ENCODE data around the gene IMMP2L. TPM values are rescaled to one million over a fixed set of nuclear protein-coding genes. Genes with fewer than 3 reads are reported as not detected.

IMMP2L gene
- total RNA-seq, 1 donor from 2014 or later, result 13.6 TPM

GRCh38 chr7:111172564-111173257 is 389.6 kb downstream of the IMMP2L start:
- DNase-seq (no peak), ATAC-seq (ENCODE audit: poor library complexity) (no peak)
- intact Hi-C loops (cut with DNase I), result no loop called here

GRCh38 chr7:111168182-111168581 is 394.1 kb downstream of the IMMP2L start:
- no peak for DNase-seq
- intact Hi-C loops (cut with DNase I), result no loop called here
- no peak for ATAC-seq (ENCODE audit: poor library complexity)

- intact Hi-C loops (cut with DNase I), result no loop called here
- ATAC-seq (ENCODE audit: poor library complexity) (no peak), DNase-seq (no peak)
These were observed 397.9 kb downstream of the IMMP2L start for GRCh38 chr7:111164442-111164841.

GRCh38 chr7:111162692-111163091 is 399.6 kb downstream of the IMMP2L start:
- DNase-seq, result no peak
- ATAC-seq (ENCODE audit: poor library complexity), result no peak
- intact Hi-C loops (cut with DNase I), result no loop called here

GRCh38 chr7:111160297-111160696 is 402.0 kb downstream of the IMMP2L start:
- DNase-seq, result no peak
- no peak for ATAC-seq (ENCODE audit: poor library complexity)
- intact Hi-C loops (cut with DNase I), result no loop called here

GRCh38 chr7:111159426-111159825 is 402.9 kb downstream of the IMMP2L start:
- DNase-seq (no peak), ATAC-seq (ENCODE audit: poor library complexity) (no peak)
- intact Hi-C loops (cut with DNase I), result no loop called here

GRCh38 chr7:111150709-111151108 is 411.6 kb downstream of the IMMP2L start:
- no peak for DNase-seq
- intact Hi-C loops (cut with DNase I), result no loop called here
- ATAC-seq (ENCODE audit: poor library complexity), result no peak

- no peak for DNase-seq
- no peak for ATAC-seq (ENCODE audit: poor library complexity)
- intact Hi-C loops (cut with DNase I), result no loop called here
These were observed 414.4 kb downstream of the IMMP2L start for GRCh38 chr7:111147708-111148533.

GRCh38 chr7:111146136-111146535 is 416.2 kb downstream of the IMMP2L start:
- intact Hi-C loops (cut with DNase I), result no loop called here
- no peak for DNase-seq
- ATAC-seq (ENCODE audit: poor library complexity), result no peak

GRCh38 chr7:111145472-111145871 is 416.8 kb downstream of the IMMP2L start:
- ATAC-seq (ENCODE audit: poor library complexity) (no peak), DNase-seq (no peak)
- intact Hi-C loops (cut with DNase I), result no loop called here

- ATAC-seq (ENCODE audit: poor library complexity), result no peak
- no peak for DNase-seq
- intact Hi-C loops (cut with DNase I), result no loop called here
These were observed 422.0 kb downstream of the IMMP2L start for GRCh38 chr7:111140091-111140865.

GRCh38 chr7:111138586-111138985 is 423.7 kb downstream of the IMMP2L start:
- DNase-seq, result no peak
- ATAC-seq (ENCODE audit: poor library complexity), result no peak
- intact Hi-C loops (cut with DNase I), result no loop called here

GRCh38 chr7:111138193-111138569 is 424.1 kb downstream of the IMMP2L start:
- no peak for ATAC-seq (ENCODE audit: poor library complexity)
- peak; percentile 50 for DNase-seq
- intact Hi-C loops (cut with DNase I), result no loop called here

GRCh38 chr7:111137296-111138192 is 424.7 kb downstream of the IMMP2L start:
- DNase-seq (no peak), ATAC-seq (ENCODE audit: poor library complexity) (no peak)
- intact Hi-C loops (cut with DNase I), result no loop called here

- ATAC-seq (ENCODE audit: poor library complexity) (no peak), DNase-seq (no peak)
- intact Hi-C loops (cut with DNase I), result no loop called here
These were observed 429.5 kb downstream of the IMMP2L start for GRCh38 chr7:111132833-111133232.

GRCh38 chr7:111129435-111129834 is 432.9 kb downstream of the IMMP2L start:
- ATAC-seq (ENCODE audit: poor library complexity) (no peak), DNase-seq (no peak)
- intact Hi-C loops (cut with DNase I), result no loop called here

GRCh38 chr7:111126987-111127386 is 435.3 kb downstream of the IMMP2L start:
- no peak for ATAC-seq (ENCODE audit: poor library complexity)
- no peak for DNase-seq
- intact Hi-C loops (cut with DNase I), result no loop called here

- intact Hi-C loops (cut with DNase I), result no loop called here
- ATAC-seq (ENCODE audit: poor library complexity), result no peak
- DNase-seq, result no peak
These were observed 446.3 kb downstream of the IMMP2L start for GRCh38 chr7:111115966-111116365.
